ENCODE results near the gene TXN2. TPM values are rescaled to one million over a fixed set of nuclear protein-coding genes. Genes with fewer than 3 reads are reported as not detected.
"Not testable (repeated sequence)": the region's sequence is repeated elsewhere in the genome, so short reads cannot be mapped to it uniquely, and the experiment has no call there.

The TXN2 gene
- total RNA-seq, 2 experiments from 2014 or later, result 96.5 to 101 TPM

- no peaks in the 10 kb centered on the region for H3K9me3 Mint-ChIP-seq
- intact Hi-C loops (cut with micrococcal nuclease), result no loop called here
- ChIA-PET CTCF (interaction anchor here (1.2 to 7.7 kb wide), 3 partner anchors 10 to 15 kb away, joined by 4 to 56 read pairs (median 5); partner anchors contain the start of gene FOXRED2), POLR2A (interaction anchor here (0.6 to 8.0 kb wide), 4 partner anchors 9 to 600 kb away, joined by 3 to 172 read pairs (median 5); partner anchors contain the start of genes EIF3D and FOXRED2)
- DNase-seq, result no peak
- no peak overlapping the region for H3K4me3 Mint-ChIP-seq
- H3K27ac Mint-ChIP-seq, result no peak overlapping the region
- no peak for TF ChIP-seq CTCF (IDR thresholded peaks at IDR 0.05)
- H3K27me3 Mint-ChIP-seq, result no peaks in the 10 kb centered on the region
- peaks cover 87% of the 10 kb centered on the region for H3K36me3 Mint-ChIP-seq (ENCODE audit: low read depth)
- H3K4me1 Mint-ChIP-seq (ENCODE audit: low read depth), result no peaks in the 10 kb centered on the region
- ATAC-seq, result no peak
Measured at GRCh38 chr22:36520423-36520822, 39.0 kb upstream of the TXN2 start.

- H3K27ac Mint-ChIP-seq; H3K9me3 Mint-ChIP-seq; H3K27me3 Mint-ChIP-seq; ATAC-seq; intact Hi-C loops (cut with micrococcal nuclease); DNase-seq; H3K4me3 Mint-ChIP-seq; H3K4me1 Mint-ChIP-seq (ENCODE audit: low read depth): not testable (repeated sequence)
- POLR2A ChIA-PET, result interaction anchor here (2.1 to 8.0 kb wide), 2 partner anchors 9 kb away, joined by 7 to 172 read pairs; partner anchors contain the start of genes EIF3D and FOXRED2
- CTCF ChIA-PET, result interaction anchor here (1.2 to 7.7 kb wide), 3 partner anchors 11 to 14 kb away, joined by 4 to 56 read pairs (median 5); partner anchors contain the start of gene FOXRED2
- peaks cover 88% of the 10 kb centered on the region for H3K36me3 Mint-ChIP-seq (ENCODE audit: low read depth)
Measured at GRCh38 chr22:36519906-36520305, 38.5 kb upstream of the TXN2 start.

- Mint-ChIP-seq H3K4me3 (no peak overlapping the region), H3K27ac (no peak overlapping the region), H3K27me3 (no peaks in the 10 kb centered on the region), H3K36me3 (ENCODE audit: low read depth) (peaks cover 81% of the 10 kb centered on the region), H3K9me3 (no peaks in the 10 kb centered on the region), H3K4me1 (ENCODE audit: low read depth) (peaks cover 2% of the 10 kb centered on the region)
- ATAC-seq (no peak), DNase-seq (no peak)
- TF ChIP-seq CTCF (IDR thresholded peaks at IDR 0.05), result no peak
- POLR2A ChIA-PET, result interaction anchor here (1.0 to 12.6 kb wide), 4 partner anchors 8 to 21 kb away, joined by 3 to 172 read pairs (median 6); partner anchors contain the start of gene FOXRED2
- intact Hi-C loops (cut with micrococcal nuclease), result no loop called here
- CTCF ChIA-PET, result no interaction called here
Measured at GRCh38 chr22:36514766-36515165, 33.3 kb upstream of the TXN2 start.

GRCh38 chr22:36512991-36513390, 31.6 kb upstream of the TXN2 start:
- no peak for TF ChIP-seq CTCF (IDR thresholded peaks at IDR 0.05)
- ATAC-seq (no peak), DNase-seq (no peak)
- POLR2A ChIA-PET, result interaction anchor here (1.0 to 12.6 kb wide), 2 partner anchors 10 to 21 kb away, joined by 3 to 172 read pairs; no protein-coding TSS in a partner anchor
- intact Hi-C loops (cut with micrococcal nuclease), result no loop called here
- H3K36me3 Mint-ChIP-seq (ENCODE audit: low read depth), result peaks cover 71% of the 10 kb centered on the region
- H3K9me3 Mint-ChIP-seq, result no peaks in the 10 kb centered on the region
- H3K4me3 Mint-ChIP-seq, result no peak overlapping the region
- H3K27ac Mint-ChIP-seq, result no peak overlapping the region
- H3K27me3 Mint-ChIP-seq, result no peaks in the 10 kb centered on the region
- CTCF ChIA-PET, result interaction anchor here (0.9 to 1.3 kb wide), 2 partner anchors 15 to 212 kb away, joined by 3 to 4 read pairs; no protein-coding TSS in a partner anchor
- peaks cover 4% of the 10 kb centered on the region for H3K4me1 Mint-ChIP-seq (ENCODE audit: low read depth)

- POLR2A ChIA-PET, result interaction anchor here (1.0 to 12.6 kb wide), 2 partner anchors 11 to 20 kb away, joined by 3 to 172 read pairs; no protein-coding TSS in a partner anchor
- ATAC-seq, result no peak
- no peak for DNase-seq
- H3K36me3 Mint-ChIP-seq (ENCODE audit: low read depth), result peaks cover 68% of the 10 kb centered on the region
- H3K4me1 Mint-ChIP-seq (ENCODE audit: low read depth), result peaks cover 8% of the 10 kb centered on the region
- CTCF ChIA-PET, result interaction anchor here (0.9 to 1.3 kb wide), 2 partner anchors 16 to 211 kb away, joined by 3 to 4 read pairs; no protein-coding TSS in a partner anchor
- intact Hi-C loops (cut with micrococcal nuclease), result no loop called here
- H3K9me3 Mint-ChIP-seq, result peaks cover 2% of the 10 kb centered on the region
- TF ChIP-seq CTCF (IDR thresholded peaks at IDR 0.05), result no peak
- no peak overlapping the region for H3K27ac Mint-ChIP-seq
- H3K27me3 Mint-ChIP-seq, result no peaks in the 10 kb centered on the region
- H3K4me3 Mint-ChIP-seq, result no peak overlapping the region
Measured at GRCh38 chr22:36512333-36512732, 30.9 kb upstream of the TXN2 start.

Measured in activated CD8-positive, alpha-beta T cell treated with anti-CD3 and anti-CD28 coated beads for 36 hours (primary cell).